CD4-positive, alpha-beta T cell treated with Interleukin-10 for 1 hour (primary cell): ENCODE measurements around the gene OLFML1.

Experiments
- DNase-seq: peaks from one replicate; pipeline ENCODE4 v3.0.0-alpha.2; 2020

Gene OLFML1

GRCh38 chr11:7485186-7486097, at the start of gene OLFML1:
TSS of gene OLFML1 (plus strand) at chr11:7485506. CDS start at chr11:7485876, 370 bp downstream.
- no peak for DNase-seq

- DNase-seq, result no peak
These were observed 49.2 kb upstream of the OLFML1 start for GRCh38 chr11:7436146-7436545.

- peak; percentile 28 for DNase-seq
These were observed 48.6 kb upstream of the OLFML1 start for GRCh38 chr11:7436657-7437056.

- DNase-seq, result no peak
These were observed 47.6 kb upstream of the OLFML1 start for GRCh38 chr11:7437696-7438095.

- no peak for DNase-seq
These were observed 45.5 kb upstream of the OLFML1 start for GRCh38 chr11:7439746-7440320.

- peak; percentile 67 for DNase-seq
These were observed 42.6 kb upstream of the OLFML1 start for GRCh38 chr11:7442588-7443215.

- no peak for DNase-seq
These were observed 41.0 kb upstream of the OLFML1 start for GRCh38 chr11:7444091-7444981.

GRCh38 chr11:7445564-7445963, 39.7 kb upstream of the OLFML1 start:
- no peak for DNase-seq

GRCh38 chr11:7448201-7448600, 37.1 kb upstream of the OLFML1 start:
- DNase-seq, result no peak

- no peak for DNase-seq
These were observed 36.0 kb upstream of the OLFML1 start for GRCh38 chr11:7449211-7449840.

GRCh38 chr11:7449841-7450214, 35.5 kb upstream of the OLFML1 start:
- no peak for DNase-seq

GRCh38 chr11:7450836-7451235, 34.5 kb upstream of the OLFML1 start:
- DNase-seq, result no peak

GRCh38 chr11:7451520-7451919, 33.8 kb upstream of the OLFML1 start:
- no peak for DNase-seq

- no peak for DNase-seq
These were observed 33.3 kb upstream of the OLFML1 start for GRCh38 chr11:7451952-7452494.

- DNase-seq, result no peak
These were observed 30.5 kb upstream of the OLFML1 start for GRCh38 chr11:7454854-7455253.

- no peak for DNase-seq
These were observed 28.1 kb upstream of the OLFML1 start for GRCh38 chr11:7457211-7457610.

- DNase-seq, result no peak
These were observed 22.6 kb upstream of the OLFML1 start for GRCh38 chr11:7462706-7463105.

GRCh38 chr11:7467652-7468051, 17.7 kb upstream of the OLFML1 start:
- DNase-seq, result no peak

GRCh38 chr11:7469351-7469865, 15.9 kb upstream of the OLFML1 start:
- DNase-seq, result no peak

GRCh38 chr11:7471071-7471470, 14.2 kb upstream of the OLFML1 start:
- no peak for DNase-seq

GRCh38 chr11:7473717-7474116, 11.6 kb upstream of the OLFML1 start:
- DNase-seq, result no peak

GRCh38 chr11:7480113-7480512, 5.2 kb upstream of the OLFML1 start:
- DNase-seq, result no peak
